ENCODE data around the gene ARVCF.

The ARVCF gene

DNA sequence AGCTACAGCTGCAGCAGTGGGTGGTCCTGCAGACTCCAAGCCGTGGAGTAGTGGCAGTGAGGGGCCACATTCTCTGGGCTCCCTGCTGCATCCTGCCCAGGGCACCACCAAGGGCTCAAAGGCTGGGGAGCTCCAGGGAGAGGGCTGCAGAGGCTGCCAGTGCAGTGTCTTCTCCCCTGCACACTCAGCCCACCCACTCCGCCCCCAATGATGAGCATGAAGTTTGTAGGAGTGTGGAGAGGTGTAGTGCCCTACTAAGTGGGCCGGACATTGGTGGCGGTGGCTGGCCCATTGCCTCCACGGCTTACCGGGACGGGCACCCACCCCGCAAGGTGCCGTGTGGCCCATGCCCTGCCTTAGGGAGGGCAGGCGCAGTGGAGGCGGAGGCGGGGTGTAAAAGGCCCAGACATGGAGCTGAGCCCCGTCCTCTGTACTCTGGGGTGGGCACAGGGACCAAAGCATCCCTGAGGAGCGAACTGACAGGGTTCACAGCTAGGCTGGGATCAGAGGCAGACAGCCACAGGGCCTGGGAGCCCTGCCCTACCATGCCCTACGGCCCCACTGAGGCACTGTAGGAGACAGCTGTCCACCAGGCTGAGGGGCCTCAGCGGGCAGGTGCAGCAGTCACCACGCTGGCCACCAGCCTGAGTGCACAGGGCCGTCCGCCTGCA, 18.9 kb downstream of the ARVCF start:
- Histone ChIP-seq H3K4me3 (ENCODE audit: low read length) (no peak overlapping the region), H3K4me1 (ENCODE audit: control insufficient read depth, low read depth, low read length) (peaks cover 24% of the 10 kb centered on the region), H3K9me3 (ENCODE audit: control insufficient read depth, low read depth, low read length) (no peaks in the 10 kb centered on the region), H3K27ac (ENCODE audit: low read length) (no peak overlapping the region), H3K27me3 (ENCODE audit: control insufficient read depth, insufficient read depth, low read length) (no peaks in the 10 kb centered on the region), H3K36me3 (ENCODE audit: control insufficient read depth, low read depth, low read length) (no peaks in the 10 kb centered on the region), H3K9ac (ENCODE audit: low read length) (no peak overlapping the region)

DNA sequence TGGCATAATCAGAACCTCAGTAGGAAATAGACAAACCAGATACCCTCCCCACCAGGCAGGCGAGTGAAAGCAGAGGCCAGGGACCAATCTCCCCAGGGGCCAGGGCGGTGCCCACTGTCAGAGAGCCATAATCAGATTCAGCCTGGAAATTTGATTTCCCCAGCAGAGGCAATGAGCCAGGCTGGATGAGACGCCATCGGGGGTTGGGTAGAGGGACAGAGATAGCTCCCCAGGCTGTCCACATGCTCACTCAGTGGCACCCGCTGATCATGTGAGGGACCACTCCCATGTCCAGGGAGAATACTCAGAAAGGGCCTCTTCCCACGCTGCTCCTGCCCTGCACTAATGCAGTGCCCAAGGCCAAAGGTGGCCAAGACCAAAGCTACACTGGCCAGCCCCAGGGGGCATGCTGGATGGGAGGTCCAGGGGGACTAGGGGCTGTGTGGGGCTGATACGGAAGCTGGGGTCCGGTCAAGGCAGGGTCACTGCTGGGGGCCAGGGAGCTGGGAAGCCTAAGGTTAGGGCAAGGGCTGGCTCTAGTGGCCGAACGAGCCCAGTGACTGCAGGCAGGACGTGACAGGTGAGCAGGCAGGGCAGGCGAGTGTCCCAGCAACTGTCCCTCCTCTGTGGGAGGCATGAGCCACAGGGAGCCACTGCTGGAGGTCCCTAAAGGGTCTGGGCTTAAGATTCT, 19.8 kb downstream of the ARVCF start:
- H3K4me1 ChIP-seq (ENCODE audit: control insufficient read depth, low read depth, low read length), result peaks cover 24% of the 10 kb centered on the region
- H3K4me3 ChIP-seq (ENCODE audit: low read length), result no peak overlapping the region
- no peak overlapping the region for H3K9ac ChIP-seq (ENCODE audit: low read length)
- no peaks in the 10 kb centered on the region for H3K9me3 ChIP-seq (ENCODE audit: control insufficient read depth, low read depth, low read length)
- no peak overlapping the region for H3K27ac ChIP-seq (ENCODE audit: low read length)
- no peaks in the 10 kb centered on the region for H3K27me3 ChIP-seq (ENCODE audit: control insufficient read depth, insufficient read depth, low read length)
- H3K36me3 ChIP-seq (ENCODE audit: control insufficient read depth, low read depth, low read length), result no peaks in the 10 kb centered on the region

DNA sequence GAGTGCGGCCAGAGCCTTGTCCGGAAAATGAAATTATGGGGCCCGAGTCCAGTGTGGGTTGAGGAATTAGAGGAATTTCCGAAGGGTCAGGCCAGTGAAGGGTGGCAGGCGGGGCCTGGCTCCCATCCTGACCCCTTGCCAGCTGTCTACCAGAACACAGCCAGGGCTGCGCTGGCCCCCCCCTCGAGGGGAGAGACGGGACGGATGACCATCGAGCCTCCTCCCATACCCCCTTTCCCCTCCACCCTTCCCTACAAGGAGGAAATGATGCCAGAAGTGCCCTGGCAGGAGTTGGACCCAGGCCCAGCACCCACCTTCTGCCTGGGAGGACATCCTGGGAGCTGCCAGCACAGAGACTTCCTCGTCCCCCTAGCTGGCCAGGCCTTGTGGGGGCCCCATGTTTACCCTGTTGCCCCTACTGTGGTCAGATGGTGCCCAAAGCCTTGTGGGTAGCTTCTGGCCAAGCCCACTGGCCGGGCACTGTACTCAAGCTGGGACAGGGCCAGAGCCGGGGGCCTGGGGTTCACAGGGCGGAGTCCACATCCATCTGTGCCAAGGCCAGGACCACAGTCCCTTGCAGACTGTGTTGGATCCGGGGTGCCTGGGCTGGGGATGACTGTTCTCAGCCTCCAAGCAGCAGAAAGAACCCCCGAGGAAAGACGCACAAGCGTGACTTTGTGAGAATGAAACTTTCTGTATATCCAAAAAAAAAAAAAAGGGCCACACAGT, 20.8 kb downstream of the ARVCF start:
- Histone ChIP-seq H3K27me3 (ENCODE audit: control insufficient read depth, insufficient read depth, low read length) (no peaks in the 10 kb centered on the region), H3K4me3 (ENCODE audit: low read length) (no peak overlapping the region), H3K9me3 (ENCODE audit: control insufficient read depth, low read depth, low read length) (no peaks in the 10 kb centered on the region), H3K36me3 (ENCODE audit: control insufficient read depth, low read depth, low read length) (no peaks in the 10 kb centered on the region), H3K27ac (ENCODE audit: low read length) (no peak overlapping the region), H3K9ac (ENCODE audit: low read length) (no peak overlapping the region), H3K4me1 (ENCODE audit: control insufficient read depth, low read depth, low read length) (peaks cover 24% of the 10 kb centered on the region)

DNA sequence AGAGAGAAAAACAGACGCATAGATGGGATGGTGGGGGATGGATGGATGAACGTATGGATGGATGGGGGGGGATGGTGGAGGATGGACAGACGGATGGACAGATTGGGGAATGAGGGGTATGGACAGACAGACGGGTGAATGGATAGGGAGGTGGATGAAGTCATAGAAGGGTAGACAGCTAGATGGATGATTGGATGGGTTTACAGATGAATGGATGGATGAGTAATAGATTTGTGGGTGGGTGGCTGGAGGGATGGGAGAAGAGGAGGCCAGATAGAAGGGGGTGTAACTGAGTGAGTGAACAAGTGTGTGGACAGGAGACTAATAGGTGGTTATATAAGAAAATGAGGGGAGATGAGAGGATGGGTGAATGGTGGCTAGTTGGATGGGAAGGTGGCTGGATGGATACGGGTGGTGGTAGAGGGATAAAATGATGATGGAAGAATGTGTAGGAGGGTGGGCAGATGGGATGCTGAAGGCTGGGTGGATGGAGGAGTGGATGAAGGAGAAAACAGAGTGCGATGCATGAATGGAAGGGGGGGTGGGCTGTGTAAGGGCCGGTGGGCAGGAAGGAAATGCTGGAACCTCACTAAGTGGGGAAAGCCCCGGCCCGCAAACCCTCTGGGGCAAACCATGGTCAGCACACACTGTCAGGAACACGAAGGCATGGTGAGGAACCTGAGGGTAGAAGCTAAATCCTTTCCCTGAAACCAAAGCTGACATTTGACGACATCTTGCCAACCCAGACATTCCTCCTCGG, 21.6 kb downstream of the ARVCF start:
- no peak overlapping the region for H3K9ac ChIP-seq (ENCODE audit: low read length)
- H3K27me3 ChIP-seq (ENCODE audit: control insufficient read depth, insufficient read depth, low read length), result no peaks in the 10 kb centered on the region
- no peak overlapping the region for H3K27ac ChIP-seq (ENCODE audit: low read length)
- H3K9me3 ChIP-seq (ENCODE audit: control insufficient read depth, low read depth, low read length), result no peaks in the 10 kb centered on the region
- no peaks in the 10 kb centered on the region for H3K36me3 ChIP-seq (ENCODE audit: control insufficient read depth, low read depth, low read length)
- peaks cover 18% of the 10 kb centered on the region for H3K4me1 ChIP-seq (ENCODE audit: control insufficient read depth, low read depth, low read length)
- no peak overlapping the region for H3K4me3 ChIP-seq (ENCODE audit: low read length)

DNA sequence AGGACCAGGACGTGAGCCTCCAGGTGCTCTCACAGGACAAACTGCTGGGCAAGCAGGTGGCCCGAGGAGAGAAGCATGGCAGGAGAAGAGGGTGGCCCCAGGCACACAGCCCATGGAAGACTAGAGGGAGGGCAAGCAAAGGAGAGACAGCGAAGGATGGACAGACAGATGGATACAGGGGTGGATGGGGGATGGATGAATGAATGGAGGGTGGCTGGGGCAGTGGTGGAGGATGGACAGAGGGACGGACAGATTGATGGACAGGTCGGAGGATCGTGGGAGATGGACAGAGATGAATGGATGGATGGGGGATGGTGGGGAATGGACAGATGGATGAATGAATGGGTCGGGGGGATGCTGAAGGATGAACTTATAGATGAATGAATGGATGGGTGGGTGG, 22.7 kb downstream of the ARVCF start:
- Histone ChIP-seq H3K9me3 (ENCODE audit: control insufficient read depth, low read depth, low read length) (no peaks in the 10 kb centered on the region), H3K27ac (ENCODE audit: low read length) (no peak overlapping the region), H3K36me3 (ENCODE audit: control insufficient read depth, low read depth, low read length) (no peaks in the 10 kb centered on the region), H3K4me3 (ENCODE audit: low read length) (no peak overlapping the region), H3K27me3 (ENCODE audit: control insufficient read depth, insufficient read depth, low read length) (no peaks in the 10 kb centered on the region), H3K9ac (ENCODE audit: low read length) (no peak overlapping the region), H3K4me1 (ENCODE audit: control insufficient read depth, low read depth, low read length) (peaks cover 9% of the 10 kb centered on the region)

DNA sequence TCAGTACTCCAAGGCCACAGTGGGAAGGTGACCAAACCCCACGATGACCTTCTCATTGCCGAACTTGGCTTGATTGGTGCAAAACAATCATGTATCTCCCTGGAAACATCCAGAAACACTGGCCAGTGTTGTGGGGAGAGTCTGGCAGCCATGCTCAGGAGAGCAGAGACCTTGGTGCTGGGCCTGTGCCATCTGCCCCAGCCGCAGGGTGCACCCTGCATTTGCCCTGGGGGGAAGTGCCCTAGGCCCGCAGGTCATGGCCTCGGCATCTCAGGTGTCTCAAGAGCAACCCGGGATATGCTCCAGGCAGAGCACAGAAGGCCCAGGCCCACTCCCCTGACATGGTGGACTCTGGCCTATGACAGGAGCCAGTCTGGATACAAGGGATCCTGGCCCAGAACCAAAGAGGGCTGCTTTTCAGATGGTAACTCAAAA, 23.7 kb downstream of the ARVCF start:
- no peaks in the 10 kb centered on the region for H3K36me3 ChIP-seq (ENCODE audit: control insufficient read depth, low read depth, low read length)
- no peak overlapping the region for H3K27ac ChIP-seq (ENCODE audit: low read length)
- H3K9ac ChIP-seq (ENCODE audit: low read length), result no peak overlapping the region
- H3K9me3 ChIP-seq (ENCODE audit: control insufficient read depth, low read depth, low read length), result no peaks in the 10 kb centered on the region
- H3K27me3 ChIP-seq (ENCODE audit: control insufficient read depth, insufficient read depth, low read length), result no peaks in the 10 kb centered on the region
- no peak overlapping the region for H3K4me3 ChIP-seq (ENCODE audit: low read length)
- no peaks in the 10 kb centered on the region for H3K4me1 ChIP-seq (ENCODE audit: control insufficient read depth, low read depth, low read length)

DNA sequence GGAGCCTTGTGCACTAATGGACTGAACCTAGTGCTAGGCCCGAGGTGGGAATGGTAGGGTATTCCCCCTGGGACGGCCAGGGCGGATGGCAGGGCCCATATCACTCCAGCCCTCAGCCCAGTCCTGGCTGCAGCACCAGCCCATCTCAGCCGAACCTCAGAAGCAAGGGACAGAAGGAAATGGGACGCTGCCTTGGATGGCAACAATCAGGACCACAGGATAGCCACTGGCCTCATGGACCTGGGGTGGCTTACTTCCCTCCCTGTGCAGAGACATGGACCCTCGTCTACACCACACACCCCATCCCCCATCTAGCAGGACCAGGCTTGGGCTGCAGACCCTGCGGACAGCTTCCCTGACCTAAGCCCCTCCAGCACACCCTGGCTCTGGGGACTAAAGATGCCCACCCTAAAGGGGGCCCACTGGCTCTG, 24.1 kb downstream of the ARVCF start:
- peaks cover 2% of the 10 kb centered on the region for H3K4me1 ChIP-seq (ENCODE audit: control insufficient read depth, low read depth, low read length)

DNA sequence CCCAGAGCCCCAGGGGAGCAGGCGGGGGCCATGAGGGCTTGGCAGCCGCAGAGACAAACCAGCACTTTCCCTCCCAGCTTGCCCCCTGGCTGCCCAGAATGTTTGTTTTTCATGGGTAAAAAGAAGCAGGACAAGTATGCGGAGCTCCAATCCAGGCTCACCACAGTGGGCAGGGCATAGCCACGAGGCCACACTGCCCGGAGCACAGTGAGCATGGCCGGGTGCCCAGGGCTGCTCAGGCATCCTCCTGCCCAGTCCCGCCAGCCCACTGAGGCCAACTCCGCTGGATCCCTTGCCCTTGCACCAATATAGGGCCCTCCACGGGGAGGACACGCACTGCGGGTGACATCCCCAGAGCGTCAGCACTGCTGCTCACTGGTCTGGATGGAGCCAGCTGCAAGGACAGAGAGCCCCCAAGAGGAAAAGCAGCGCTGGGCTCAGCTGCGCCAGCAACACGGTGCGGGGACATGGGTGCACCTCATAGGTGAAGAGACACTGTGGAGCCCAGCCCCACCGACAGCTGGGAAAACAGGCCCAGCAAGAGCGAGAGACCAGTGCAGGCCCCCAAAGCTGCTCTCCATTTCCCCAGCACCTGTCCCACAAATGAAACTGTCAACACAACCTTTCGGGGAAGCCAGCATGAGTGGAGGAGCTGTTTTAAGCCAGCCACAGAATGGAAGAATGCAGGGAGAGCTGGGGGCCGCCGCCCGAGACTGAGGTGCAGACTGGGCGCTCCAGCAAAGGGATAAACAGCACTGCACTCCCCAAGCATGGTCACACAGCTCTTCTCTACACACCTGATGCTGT, 24.8 kb downstream of the ARVCF start:
- Histone ChIP-seq H3K4me3 (ENCODE audit: low read length) (no peak overlapping the region), H3K36me3 (ENCODE audit: control insufficient read depth, low read depth, low read length) (no peaks in the 10 kb centered on the region), H3K9ac (ENCODE audit: low read length) (no peak overlapping the region), H3K27me3 (ENCODE audit: control insufficient read depth, insufficient read depth, low read length) (no peaks in the 10 kb centered on the region), H3K27ac (ENCODE audit: low read length) (no peak overlapping the region), H3K9me3 (ENCODE audit: control insufficient read depth, low read depth, low read length) (no peaks in the 10 kb centered on the region), H3K4me1 (ENCODE audit: control insufficient read depth, low read depth, low read length) (peaks cover 5% of the 10 kb centered on the region)

More for the DNA sequence above, 24.1 kb downstream of the ARVCF start:
- no peak overlapping the region for H3K4me3 ChIP-seq (ENCODE audit: low read length)
- no peaks in the 10 kb centered on the region for H3K9me3 ChIP-seq (ENCODE audit: control insufficient read depth, low read depth, low read length)
- H3K9ac ChIP-seq (ENCODE audit: low read length), result no peak overlapping the region
- no peak overlapping the region for H3K27ac ChIP-seq (ENCODE audit: low read length)
- no peaks in the 10 kb centered on the region for H3K36me3 ChIP-seq (ENCODE audit: control insufficient read depth, low read depth, low read length)
- H3K27me3 ChIP-seq (ENCODE audit: control insufficient read depth, insufficient read depth, low read length), result no peaks in the 10 kb centered on the region

DNA sequence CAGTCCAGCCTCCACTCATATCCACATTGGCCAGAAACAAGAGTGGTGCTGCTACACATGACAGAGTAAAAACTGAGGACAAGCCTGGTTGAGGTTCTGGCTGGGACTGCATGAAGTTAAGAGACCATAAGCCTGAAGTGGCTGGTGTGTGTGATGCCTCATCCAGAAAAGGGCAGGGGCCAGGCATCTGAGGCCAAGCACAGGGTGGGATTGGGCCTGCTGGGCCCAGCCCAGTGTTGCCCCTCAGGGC, 25.3 kb downstream of the ARVCF start:
- Histone ChIP-seq H3K27ac (ENCODE audit: low read length) (no peak overlapping the region), H3K9me3 (ENCODE audit: control insufficient read depth, low read depth, low read length) (no peaks in the 10 kb centered on the region), H3K36me3 (ENCODE audit: control insufficient read depth, low read depth, low read length) (no peaks in the 10 kb centered on the region), H3K4me1 (ENCODE audit: control insufficient read depth, low read depth, low read length) (peaks cover 5% of the 10 kb centered on the region), H3K27me3 (ENCODE audit: control insufficient read depth, insufficient read depth, low read length) (no peaks in the 10 kb centered on the region), H3K9ac (ENCODE audit: low read length) (no peak overlapping the region), H3K4me3 (ENCODE audit: low read length) (no peak overlapping the region)

DNA sequence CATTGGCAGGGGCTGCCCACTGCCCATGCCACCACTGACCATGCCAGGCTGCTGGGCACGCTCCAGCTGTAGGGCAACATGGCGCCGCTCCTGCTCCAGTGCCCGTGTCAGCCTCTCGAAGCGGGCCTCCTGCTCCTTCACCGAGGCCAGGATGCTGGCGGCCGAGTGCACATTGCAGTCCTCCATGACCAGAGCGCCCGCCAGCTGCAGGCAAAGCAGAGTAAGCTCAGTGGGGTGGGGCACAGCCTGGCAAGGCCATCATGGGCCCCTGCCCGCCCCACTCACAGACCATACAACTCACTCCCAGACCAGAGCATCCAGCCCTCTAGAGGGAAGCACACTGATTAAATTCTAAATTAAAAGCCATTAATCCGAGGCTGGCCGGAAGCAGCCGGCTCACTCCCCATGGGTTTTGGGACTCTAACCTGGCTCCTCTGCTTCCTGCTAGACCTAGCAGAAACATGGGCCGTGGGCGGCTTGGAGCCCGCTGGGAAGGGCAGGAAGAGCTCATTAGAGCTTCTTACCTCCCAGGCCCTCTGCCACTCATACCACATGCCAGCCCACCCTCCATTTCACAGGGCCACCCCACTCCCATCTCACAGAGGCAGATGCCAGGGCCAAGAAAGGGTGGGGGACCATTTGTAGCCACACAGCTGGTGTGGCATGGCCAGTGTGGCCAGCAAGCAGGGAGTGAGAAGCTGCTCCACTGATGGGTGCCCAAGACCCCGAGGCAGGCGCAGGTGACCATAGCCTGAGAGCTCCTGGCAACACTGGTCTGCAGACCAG, 25.8 kb downstream of the ARVCF start:
- Histone ChIP-seq H3K36me3 (ENCODE audit: control insufficient read depth, low read depth, low read length) (no peaks in the 10 kb centered on the region), H3K9me3 (ENCODE audit: control insufficient read depth, low read depth, low read length) (no peaks in the 10 kb centered on the region), H3K27me3 (ENCODE audit: control insufficient read depth, insufficient read depth, low read length) (no peaks in the 10 kb centered on the region), H3K4me1 (ENCODE audit: control insufficient read depth, low read depth, low read length) (peaks cover 9% of the 10 kb centered on the region), H3K9ac (ENCODE audit: low read length) (no peak overlapping the region), H3K27ac (ENCODE audit: low read length) (no peak overlapping the region), H3K4me3 (ENCODE audit: low read length) (no peak overlapping the region)

Data from iPS-18a (cell line).